Activated CD4-positive, alpha-beta T cell treated with anti-CD3 and anti-CD28 coated beads, Interleukin-2, Interleukin-6, amounts not matched to agents 100 ng/mL and 50 ng/mL, durations not matched to agents 16 hours and 8 hours (primary cell): ENCODE results near the gene GSTP1.
"Not testable (repeated sequence)": the region's sequence is repeated elsewhere in the genome, so short reads cannot be mapped to it uniquely, and the experiment has no call there.

ENCODE experiments used
- DNase-seq: peaks from one replicate; pipeline ENCODE4 v3.0.0-alpha.2; 2020

GSTP1 gene

GRCh38 chr11:67583247-67584204 lies at the start of gene GSTP1:
Gene GSTP1 (plus strand): TSS chr11:67583812. CDS start chr11:67583844, 32 bp downstream.
- peak; percentile 90 for DNase-seq

GRCh38 chr11:67534070-67534679 lies 49.4 kb upstream of the GSTP1 start:
- DNase-seq: no peak

- no peak for DNase-seq
Measured at GRCh38 chr11:67535561-67535960, 48.1 kb upstream of the GSTP1 start.

GRCh38 chr11:67538306-67538705 lies 45.3 kb upstream of the GSTP1 start:
- no peak for DNase-seq

GRCh38 chr11:67538823-67539505 lies 44.6 kb upstream of the GSTP1 start:
- no peak for DNase-seq

GRCh38 chr11:67539550-67539949 lies 44.1 kb upstream of the GSTP1 start:
- no peak for DNase-seq

- no peak for DNase-seq
Measured at GRCh38 chr11:67541198-67541597, 42.4 kb upstream of the GSTP1 start.

GRCh38 chr11:67542169-67542568 lies 41.4 kb upstream of the GSTP1 start:
- DNase-seq: no peak

GRCh38 chr11:67542971-67543370 lies 40.6 kb upstream of the GSTP1 start:
- DNase-seq: no peak

- no peak for DNase-seq
Measured at GRCh38 chr11:67543585-67543984, 40.0 kb upstream of the GSTP1 start.

- DNase-seq: no peak
Measured at GRCh38 chr11:67544616-67545242, 38.9 kb upstream of the GSTP1 start.

- no peak for DNase-seq
Measured at GRCh38 chr11:67545280-67545679, 38.3 kb upstream of the GSTP1 start.

GRCh38 chr11:67548112-67548511 lies 35.5 kb upstream of the GSTP1 start:
- not testable (repeated sequence) for DNase-seq

- DNase-seq: no peak
Measured at GRCh38 chr11:67548555-67549110, 35.0 kb upstream of the GSTP1 start.

- DNase-seq: no peak
Measured at GRCh38 chr11:67551127-67551526, 32.5 kb upstream of the GSTP1 start.

GRCh38 chr11:67551697-67552096 lies 31.9 kb upstream of the GSTP1 start:
- DNase-seq: not testable (repeated sequence)

- no peak for DNase-seq
Measured at GRCh38 chr11:67556244-67556643, 27.4 kb upstream of the GSTP1 start.

GRCh38 chr11:67558084-67558772 lies 25.4 kb upstream of the GSTP1 start:
- DNase-seq: no peak

GRCh38 chr11:67561971-67562619 lies 21.5 kb upstream of the GSTP1 start:
- peak; percentile 63 for DNase-seq

GRCh38 chr11:67562963-67563704 lies 20.5 kb upstream of the GSTP1 start:
- DNase-seq: no peak

- DNase-seq: not testable (repeated sequence)
Measured at GRCh38 chr11:67563705-67564114, 19.9 kb upstream of the GSTP1 start.
